AG08396 (cell line): Measurements from ENCODE around the gene P2RX4.
"Not testable (repeated sequence)": the region's sequence is repeated elsewhere in the genome, so short reads cannot be mapped to it uniquely, and the experiment has no call there.

ENCODE experiments used
- DNase-seq: peaks from one replicate; pipeline ENCODE4 v3.0.0; 2012; ENCODE audit warnings: low spot score, mixed read lengths

Gene P2RX4

GRCh38 chr12:121209624-121210572, at the start of gene P2RX4:
Gene P2RX4, plus strand, starts transcription at chr12:121210129. Its CDS starts 36 bp downstream, at chr12:121210165.
- DNase-seq, result peak; percentile 87

GRCh38 chr12:121162384-121162783, 47.5 kb upstream of the P2RX4 start:
- DNase-seq, result no peak

GRCh38 chr12:121162985-121163384, 46.9 kb upstream of the P2RX4 start:
- no peak for DNase-seq

- not testable (repeated sequence) for DNase-seq
Measured at GRCh38 chr12:121164839-121165238, 45.1 kb upstream of the P2RX4 start.

GRCh38 chr12:121165316-121165715, 44.6 kb upstream of the P2RX4 start:
- no peak for DNase-seq

GRCh38 chr12:121166356-121166755, 43.6 kb upstream of the P2RX4 start:
- DNase-seq, result no peak

- DNase-seq, result peak; percentile 17
Measured at GRCh38 chr12:121167232-121167820, 42.6 kb upstream of the P2RX4 start.

GRCh38 chr12:121167951-121168350, 42.0 kb upstream of the P2RX4 start:
- no peak for DNase-seq

GRCh38 chr12:121170151-121170550, 39.8 kb upstream of the P2RX4 start:
- DNase-seq, result no peak

- DNase-seq, result no peak
Measured at GRCh38 chr12:121170611-121171260, 39.2 kb upstream of the P2RX4 start.

GRCh38 chr12:121172145-121172544, 37.8 kb upstream of the P2RX4 start:
- DNase-seq, result no peak

- DNase-seq, result no peak
Measured at GRCh38 chr12:121175383-121176119, 34.4 kb upstream of the P2RX4 start.

GRCh38 chr12:121176826-121177529, 33.0 kb upstream of the P2RX4 start:
- no peak for DNase-seq

- DNase-seq, result no peak
Measured at GRCh38 chr12:121181181-121181580, 28.7 kb upstream of the P2RX4 start.

- no peak for DNase-seq
Measured at GRCh38 chr12:121182222-121182893, 27.6 kb upstream of the P2RX4 start.

- DNase-seq, result no peak
Measured at GRCh38 chr12:121184425-121184824, 25.5 kb upstream of the P2RX4 start.

- DNase-seq, result no peak
Measured at GRCh38 chr12:121184984-121185889, 24.7 kb upstream of the P2RX4 start.

- no peak for DNase-seq
Measured at GRCh38 chr12:121186826-121187225, 23.1 kb upstream of the P2RX4 start.

GRCh38 chr12:121187501-121187900, 22.4 kb upstream of the P2RX4 start:
- no peak for DNase-seq

- no peak for DNase-seq
Measured at GRCh38 chr12:121188227-121188626, 21.7 kb upstream of the P2RX4 start.
